DMS79 (cell line): ENCODE results near the gene VPS50.

Experiments
- DNase-seq: peaks from one replicate; lab custom pipeline; 2025; lab: John Stamatoyannopoulos, UW

VPS50 gene

GRCh38 chr7:93409324-93409723 is 177.2 kb downstream of the VPS50 start:
- no peak for DNase-seq
